GM21717 (cell line): ENCODE results near the gene SLC7A14.

Experiments used
- ATAC-seq: cut with Tn5 transposase; IDR thresholded peaks from one replicate; pipeline ENCODE4 v1.9.1; 2021; ENCODE audit warnings: mild to moderate bottlenecking, moderate library complexity; ENCODE audit not compliant: unreplicated experiment

Gene SLC7A14

GRCh38 chr3:170542704-170543103, 43.2 kb downstream of the SLC7A14 start:
- no peak for ATAC-seq

GRCh38 chr3:170539897-170540296, 46.0 kb downstream of the SLC7A14 start:
- ATAC-seq: no peak

- ATAC-seq: no peak
Measured at GRCh38 chr3:170536712-170537111, 49.2 kb downstream of the SLC7A14 start.

GRCh38 chr3:170534227-170534626, 51.6 kb downstream of the SLC7A14 start:
- ATAC-seq: no peak

GRCh38 chr3:170532573-170532972, 53.3 kb downstream of the SLC7A14 start:
- no peak for ATAC-seq

DNA sequence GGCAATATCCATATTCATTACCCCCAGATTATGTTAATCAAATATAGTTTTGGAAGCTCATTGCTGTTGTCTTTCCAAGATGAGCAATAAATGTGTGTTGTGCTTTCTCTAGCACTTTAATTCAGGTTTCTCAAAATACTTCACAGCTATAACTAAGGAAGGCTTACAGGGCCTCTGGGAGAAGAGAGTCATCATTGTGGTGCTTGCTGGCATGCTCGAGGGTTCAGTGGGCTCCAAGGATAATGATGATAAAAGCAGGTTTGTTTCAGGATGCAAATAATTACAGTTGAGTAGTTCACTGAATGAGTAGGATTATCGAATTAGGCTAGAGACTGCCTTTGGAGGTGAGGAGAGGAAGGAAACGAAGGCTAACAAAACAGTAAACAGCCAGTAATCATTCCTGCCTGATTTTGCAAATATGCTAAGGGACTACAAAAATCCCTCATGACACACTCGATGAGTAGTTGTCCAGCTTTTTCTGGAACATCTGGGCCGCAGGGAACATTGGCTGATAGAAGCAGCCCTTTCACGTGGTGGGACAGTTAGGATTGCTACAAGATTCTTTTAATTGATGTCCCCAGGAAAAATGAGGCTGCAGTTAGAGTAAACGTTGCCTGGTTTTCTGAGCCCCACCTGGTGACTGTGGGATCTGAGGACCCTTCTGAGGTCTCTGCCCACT, 54.1 kb downstream of the SLC7A14 start:
- no peak for ATAC-seq

DNA sequence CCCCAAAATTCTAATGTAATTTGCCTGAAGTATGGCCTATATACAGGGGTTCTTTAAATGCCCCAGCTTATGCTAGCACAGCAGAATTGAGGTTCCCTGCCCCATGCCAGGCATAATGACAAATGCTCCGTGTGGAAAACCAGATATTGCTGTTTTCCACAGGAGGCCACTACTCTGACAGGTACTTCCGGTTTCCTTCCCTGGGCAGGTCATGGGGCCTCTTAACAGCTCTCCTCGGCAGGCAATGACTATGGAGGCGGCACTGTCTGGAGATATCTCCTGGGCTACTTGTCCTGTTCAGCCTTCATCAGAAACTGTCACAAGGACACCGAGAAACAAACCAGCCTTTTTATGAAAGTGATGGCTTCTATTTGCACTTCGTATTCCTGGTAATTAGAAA, 54.8 kb downstream of the SLC7A14 start:
- no peak for ATAC-seq

DNA sequence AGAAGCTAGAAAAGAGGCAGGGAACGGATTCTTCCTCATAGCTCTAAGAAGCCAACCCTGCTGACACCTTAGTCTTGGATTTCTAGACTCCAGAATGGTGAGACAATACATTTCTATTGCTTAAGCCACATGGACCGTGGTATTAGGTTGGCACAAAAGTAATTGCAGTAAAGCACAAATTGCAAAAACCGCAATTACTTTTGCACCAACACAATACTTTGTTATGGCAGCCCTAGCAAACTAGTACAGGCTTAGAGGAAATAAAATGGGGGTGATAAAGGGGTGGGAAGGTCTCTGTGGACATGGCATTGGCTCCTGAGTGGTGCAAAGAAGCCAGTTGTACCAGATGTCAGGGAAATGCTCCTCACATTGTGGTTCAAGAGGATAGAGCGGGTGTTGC, 56.0 kb downstream of the SLC7A14 start:
- ATAC-seq: no peak

DNA sequence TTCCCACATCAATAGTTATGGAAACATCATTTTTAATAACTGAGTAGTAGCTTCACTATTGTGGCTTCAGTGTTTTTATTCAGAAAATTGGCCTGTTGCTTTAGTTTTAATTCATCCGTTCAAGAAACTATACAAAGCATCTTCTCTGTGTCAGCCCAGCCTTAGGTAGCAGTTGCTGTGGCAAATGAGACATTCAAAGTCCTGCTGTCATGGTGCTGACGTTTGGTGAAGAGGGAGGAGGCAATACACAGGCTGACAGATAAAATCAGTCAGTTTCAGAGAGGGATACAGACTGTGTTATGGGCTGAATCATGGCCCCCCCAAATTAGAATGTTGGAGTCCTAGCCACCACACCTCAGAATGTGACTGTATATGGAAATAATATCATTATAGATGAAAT, 56.5 kb downstream of the SLC7A14 start:
- ATAC-seq: no peak

DNA sequence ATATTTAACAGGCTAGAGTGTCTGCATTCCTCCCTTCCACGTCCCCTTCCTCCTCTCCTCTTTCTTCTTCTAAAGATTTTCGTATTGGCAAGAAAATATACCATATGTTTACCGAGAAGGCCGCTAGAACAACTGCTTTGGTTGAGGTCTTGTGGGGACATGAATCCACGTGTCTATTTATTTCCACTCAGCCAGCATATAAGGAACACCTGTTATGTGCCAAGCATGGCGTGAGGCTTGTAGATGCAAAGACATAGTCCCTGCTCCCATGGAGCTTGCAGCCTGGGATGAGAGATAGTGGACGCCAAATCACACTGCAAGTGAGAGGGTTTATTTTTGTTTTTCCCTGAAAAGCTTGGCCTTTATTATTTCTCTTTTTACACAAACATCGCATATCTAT, 57.1 kb downstream of the SLC7A14 start:
- no peak for ATAC-seq

GRCh38 chr3:170524073-170524472, 61.8 kb downstream of the SLC7A14 start:
- no peak for ATAC-seq

GRCh38 chr3:170523248-170523647, 62.6 kb downstream of the SLC7A14 start:
- ATAC-seq: no peak

- ATAC-seq: no peak
Measured at GRCh38 chr3:170522201-170522600, 63.7 kb downstream of the SLC7A14 start.

- ATAC-seq: no peak
Measured at GRCh38 chr3:170520996-170521395, 64.9 kb downstream of the SLC7A14 start.

- no peak for ATAC-seq
Measured at GRCh38 chr3:170517242-170517945, 68.5 kb downstream of the SLC7A14 start.

GRCh38 chr3:170513642-170514041, 72.2 kb downstream of the SLC7A14 start:
- ATAC-seq: no peak

DNA sequence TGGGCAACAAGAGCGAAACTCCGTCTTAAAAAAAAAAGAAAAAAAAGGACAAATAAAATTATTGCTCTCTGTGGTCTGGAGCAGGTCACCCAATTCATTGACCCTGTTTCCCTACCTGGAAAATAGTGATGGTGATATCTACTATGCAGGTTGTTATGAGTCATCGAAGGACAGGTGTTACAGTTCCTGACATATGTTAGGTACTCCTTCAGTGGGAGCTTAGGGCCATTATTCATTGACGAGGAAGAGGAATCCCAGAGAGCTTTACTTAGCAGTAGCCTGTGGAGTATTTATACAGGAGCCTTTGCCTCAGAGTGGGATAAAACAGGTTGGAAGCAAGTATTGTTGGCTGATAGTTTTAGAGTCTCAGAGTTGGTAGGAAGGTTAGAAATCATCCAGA, 74.5 kb downstream of the SLC7A14 start:
- no peak for ATAC-seq

DNA sequence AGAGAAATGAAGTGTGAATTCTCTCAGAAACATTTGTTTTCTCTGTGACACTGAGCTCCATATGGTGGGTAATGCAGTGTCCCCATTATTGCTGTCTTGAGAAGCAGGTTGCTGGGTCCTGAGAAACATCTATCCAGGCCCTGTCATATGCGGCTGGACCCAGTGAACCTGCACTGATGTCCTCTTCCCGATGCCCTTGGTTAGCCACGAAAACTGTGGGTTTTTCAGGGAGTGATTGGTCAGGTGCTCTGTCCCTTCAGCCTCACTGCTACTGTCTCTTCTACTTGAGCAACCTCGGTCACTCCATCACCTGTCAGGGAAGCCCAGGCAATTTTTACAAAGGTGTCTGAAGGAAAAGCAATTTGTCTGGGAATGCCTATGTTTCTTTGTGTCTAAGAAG, 77.0 kb downstream of the SLC7A14 start:
- no peak for ATAC-seq

DNA sequence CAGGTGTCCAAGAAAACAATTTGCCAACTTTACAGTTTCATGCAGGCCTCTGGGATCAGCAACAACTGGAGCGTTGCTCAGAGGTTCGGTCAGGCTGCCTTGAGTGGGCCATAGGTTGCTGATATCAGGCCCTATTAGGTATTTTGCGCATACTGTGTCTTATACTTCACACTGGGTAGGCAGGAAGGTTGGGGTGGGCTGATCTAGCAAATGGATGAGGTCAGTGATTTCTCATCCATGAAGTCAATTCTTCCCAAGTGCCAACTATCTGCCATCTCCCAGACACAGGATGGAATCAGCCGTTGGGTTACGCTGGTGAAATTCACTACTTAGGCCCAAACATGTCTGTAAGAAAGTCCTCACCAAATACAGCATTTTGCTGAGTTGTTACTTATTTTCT, 77.6 kb downstream of the SLC7A14 start:
- ATAC-seq: no peak

DNA sequence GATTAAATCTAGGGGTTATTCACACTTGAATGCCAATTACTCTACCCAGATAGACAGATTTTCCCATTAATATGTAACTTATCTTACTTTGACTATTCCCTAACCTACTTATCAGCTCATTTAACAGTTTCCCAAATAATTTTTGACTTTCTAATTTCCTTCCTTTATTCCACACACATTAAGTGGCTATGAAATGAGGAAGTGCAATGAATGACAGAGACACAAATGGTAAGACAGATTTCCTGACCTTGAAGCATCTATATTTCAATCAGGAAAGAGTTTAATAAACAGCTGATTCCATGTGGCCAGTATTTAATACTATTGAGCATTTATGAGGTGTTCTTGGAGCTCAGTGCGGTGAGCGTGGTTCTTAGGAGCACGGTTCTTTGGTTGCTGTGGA, 78.8 kb downstream of the SLC7A14 start:
- ATAC-seq: no peak

DNA sequence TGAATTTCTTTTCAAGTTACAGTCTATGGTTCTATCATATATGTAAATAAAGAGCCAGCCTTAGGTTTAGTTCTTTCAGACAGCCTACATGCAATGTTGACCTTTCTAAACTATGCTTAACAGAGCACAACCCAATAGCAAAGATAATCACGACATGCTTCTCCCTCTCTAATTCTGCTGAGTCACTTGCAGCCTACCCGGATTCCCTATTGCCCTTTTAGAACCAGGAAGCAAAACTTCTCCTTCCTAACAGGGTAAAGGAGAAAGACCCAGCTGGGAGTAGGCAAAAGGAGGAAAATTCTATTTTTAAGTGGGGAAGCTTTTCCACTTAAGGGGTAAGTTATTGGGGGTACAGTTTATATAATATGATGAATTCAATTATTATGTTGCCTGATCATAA, 79.3 kb downstream of the SLC7A14 start:
- ATAC-seq: no peak

- ATAC-seq: no peak
Measured at GRCh38 chr3:170502297-170502696, 83.6 kb downstream of the SLC7A14 start.

GRCh38 chr3:170500995-170501394, 84.9 kb downstream of the SLC7A14 start:
- ATAC-seq: no peak
